Activated CD8-positive, alpha-beta memory T cell treated with anti-CD3 and anti-CD28 coated beads for 4 hours (primary cell): Measurements from ENCODE around the gene PLEKHA7.
"Not testable (repeated sequence)": the region's sequence is repeated elsewhere in the genome, so short reads cannot be mapped to it uniquely, and the experiment has no call there.

Source experiments
- DNase-seq, 2 donors: peaks; one replicate each; pipeline ENCODE4 v3.0.0-alpha.2; 2020; ENCODE audit warnings: low read depth in 2 of 2

Gene PLEKHA7

GRCh38 chr11:16942911-16943310 is 71.3 kb downstream of the PLEKHA7 start:
- DNase-seq: no peak

- no peak for DNase-seq
Measured at GRCh38 chr11:16942342-16942741, 71.9 kb downstream of the PLEKHA7 start.

- DNase-seq: no peak
Measured at GRCh38 chr11:16941935-16942334, 72.3 kb downstream of the PLEKHA7 start.

- DNase-seq: no peak
Measured at GRCh38 chr11:16938061-16938460, 76.2 kb downstream of the PLEKHA7 start.

GRCh38 chr11:16936643-16937042 is 77.6 kb downstream of the PLEKHA7 start:
- no peak for DNase-seq

- no peak for DNase-seq
Measured at GRCh38 chr11:16935518-16936302, 78.5 kb downstream of the PLEKHA7 start.

GRCh38 chr11:16933756-16934603 is 80.2 kb downstream of the PLEKHA7 start:
- DNase-seq: no peak

- DNase-seq: no peak
Measured at GRCh38 chr11:16933291-16933690, 80.9 kb downstream of the PLEKHA7 start.

- no peak for DNase-seq
Measured at GRCh38 chr11:16928044-16928443, 86.2 kb downstream of the PLEKHA7 start.

GRCh38 chr11:16926883-16927626 is 87.2 kb downstream of the PLEKHA7 start:
- no peak for DNase-seq

GRCh38 chr11:16925561-16926065 is 88.6 kb downstream of the PLEKHA7 start:
- DNase-seq: no peak

GRCh38 chr11:16924826-16925560 is 89.2 kb downstream of the PLEKHA7 start:
- no peak for DNase-seq

GRCh38 chr11:16924462-16924825 is 89.8 kb downstream of the PLEKHA7 start:
- no peak for DNase-seq

- DNase-seq: no peak
Measured at GRCh38 chr11:16923987-16924386, 90.2 kb downstream of the PLEKHA7 start.

- DNase-seq: no peak
Measured at GRCh38 chr11:16921668-16922067, 92.5 kb downstream of the PLEKHA7 start.

GRCh38 chr11:16921019-16921418 is 93.2 kb downstream of the PLEKHA7 start:
- DNase-seq: no peak

- no peak for DNase-seq
Measured at GRCh38 chr11:16920559-16920958, 93.7 kb downstream of the PLEKHA7 start.

GRCh38 chr11:16918543-16919182 is 95.6 kb downstream of the PLEKHA7 start:
- DNase-seq: not testable (repeated sequence)

- DNase-seq: no peak
Measured at GRCh38 chr11:16917941-16918340, 96.3 kb downstream of the PLEKHA7 start.

- DNase-seq: no peak
Measured at GRCh38 chr11:16912692-16913111, 101.5 kb downstream of the PLEKHA7 start.

- no peak for DNase-seq
Measured at GRCh38 chr11:16911658-16912057, 102.6 kb downstream of the PLEKHA7 start.
